Amniotic epithelial cell (primary cell): ENCODE results near the gene MFN2.
"Not testable (repeated sequence)": the region's sequence is repeated elsewhere in the genome, so short reads cannot be mapped to it uniquely, and the experiment has no call there.

Experiments
- DNase-seq: peaks from one replicate; pipeline ENCODE4 v3.0.0-alpha.2; 2010; ENCODE audit warnings: low read depth

The MFN2 gene

DNA sequence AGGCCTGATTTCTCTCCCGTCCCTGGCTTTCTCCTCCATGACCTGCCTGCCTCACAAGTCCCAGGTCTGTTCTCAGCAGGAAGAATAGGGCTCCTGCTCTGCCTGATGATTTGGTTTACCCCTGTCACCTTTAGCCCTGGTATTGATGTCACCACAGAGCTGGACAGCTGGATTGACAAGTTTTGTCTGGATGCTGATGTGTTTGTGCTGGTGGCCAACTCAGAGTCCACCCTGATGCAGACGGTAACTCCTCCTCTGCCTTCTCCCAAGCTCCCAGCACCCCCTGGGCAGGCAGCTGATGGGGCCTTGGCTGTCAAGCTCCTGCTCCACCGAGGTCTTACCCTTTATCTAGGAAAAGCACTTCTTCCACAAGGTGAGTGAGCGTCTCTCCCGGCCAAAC, 18.4 kb downstream of the MFN2 start:
- DNase-seq = no peak

GRCh38 chr1:11999236-11999635, 19.0 kb downstream of the MFN2 start:
- DNase-seq = no peak

DNA sequence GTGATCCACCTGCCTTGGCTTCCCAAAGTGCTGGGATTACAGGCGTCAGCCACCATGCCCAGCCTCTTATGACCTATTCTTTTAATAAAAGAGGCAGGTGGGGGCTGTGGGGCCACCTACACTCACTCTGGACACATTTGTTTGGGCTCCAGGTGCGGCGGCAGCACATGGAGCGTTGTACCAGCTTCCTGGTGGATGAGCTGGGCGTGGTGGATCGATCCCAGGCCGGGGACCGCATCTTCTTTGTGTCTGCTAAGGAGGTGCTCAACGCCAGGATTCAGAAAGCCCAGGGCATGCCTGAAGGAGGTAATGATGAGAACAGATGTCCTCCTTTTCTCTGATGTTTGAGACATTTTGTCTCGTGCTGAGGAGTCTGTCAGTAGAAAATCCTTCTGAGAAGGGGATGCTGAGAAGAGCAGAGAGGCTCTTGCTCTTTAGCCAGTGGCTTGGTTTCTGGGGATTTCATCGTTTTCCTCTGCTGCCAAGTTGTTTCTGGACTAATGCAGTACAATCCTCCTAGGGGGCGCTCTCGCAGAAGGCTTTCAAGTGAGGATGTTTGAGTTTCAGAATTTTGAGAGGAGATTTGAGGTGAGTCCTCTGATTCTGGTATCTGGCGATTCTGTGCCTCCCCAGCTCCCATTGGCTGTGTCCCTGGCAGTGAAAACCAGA, 21.1 kb downstream of the MFN2 start:
- peak; percentile 54 for DNase-seq

DNA sequence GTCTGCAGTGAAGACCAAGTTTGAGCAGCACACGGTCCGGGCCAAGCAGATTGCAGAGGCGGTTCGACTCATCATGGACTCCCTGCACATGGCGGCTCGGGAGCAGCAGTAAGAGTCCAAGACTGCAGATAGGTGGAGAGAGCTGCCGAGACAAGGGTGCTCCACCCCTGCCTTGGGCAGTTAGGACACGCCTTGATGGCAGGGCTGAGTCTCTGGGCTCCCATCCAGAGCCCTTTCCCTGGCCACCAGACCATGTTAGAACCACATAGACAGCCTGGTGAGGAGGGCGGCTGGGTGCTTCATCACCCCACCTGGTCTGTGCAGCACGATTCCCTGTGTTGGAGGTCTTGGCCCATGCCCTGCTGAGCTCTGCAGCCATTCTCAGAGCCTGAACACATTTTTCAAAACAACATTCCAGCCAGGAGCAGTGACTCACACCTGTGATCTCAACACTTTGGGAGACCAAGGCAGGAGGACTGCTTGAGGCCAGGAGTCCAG, 21.8 kb downstream of the MFN2 start:
- DNase-seq = peak; percentile 30

DNA sequence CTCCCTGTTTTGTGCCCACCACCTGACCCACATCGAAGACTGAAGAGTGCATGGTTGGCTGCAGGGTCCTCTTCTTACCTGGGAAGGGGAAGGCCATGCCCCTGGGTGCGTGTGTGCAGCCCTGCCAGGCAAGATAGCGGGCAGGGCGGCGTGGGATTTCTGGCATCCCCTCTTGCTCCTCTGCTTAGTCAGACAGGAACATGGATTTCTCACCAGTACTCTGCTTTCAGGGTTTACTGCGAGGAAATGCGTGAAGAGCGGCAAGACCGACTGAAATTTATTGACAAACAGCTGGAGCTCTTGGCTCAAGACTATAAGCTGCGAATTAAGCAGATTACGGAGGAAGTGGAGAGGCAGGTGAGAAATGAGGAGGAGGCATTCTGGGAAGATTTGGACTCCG, 23.5 kb downstream of the MFN2 start:
- no peak for DNase-seq

DNA sequence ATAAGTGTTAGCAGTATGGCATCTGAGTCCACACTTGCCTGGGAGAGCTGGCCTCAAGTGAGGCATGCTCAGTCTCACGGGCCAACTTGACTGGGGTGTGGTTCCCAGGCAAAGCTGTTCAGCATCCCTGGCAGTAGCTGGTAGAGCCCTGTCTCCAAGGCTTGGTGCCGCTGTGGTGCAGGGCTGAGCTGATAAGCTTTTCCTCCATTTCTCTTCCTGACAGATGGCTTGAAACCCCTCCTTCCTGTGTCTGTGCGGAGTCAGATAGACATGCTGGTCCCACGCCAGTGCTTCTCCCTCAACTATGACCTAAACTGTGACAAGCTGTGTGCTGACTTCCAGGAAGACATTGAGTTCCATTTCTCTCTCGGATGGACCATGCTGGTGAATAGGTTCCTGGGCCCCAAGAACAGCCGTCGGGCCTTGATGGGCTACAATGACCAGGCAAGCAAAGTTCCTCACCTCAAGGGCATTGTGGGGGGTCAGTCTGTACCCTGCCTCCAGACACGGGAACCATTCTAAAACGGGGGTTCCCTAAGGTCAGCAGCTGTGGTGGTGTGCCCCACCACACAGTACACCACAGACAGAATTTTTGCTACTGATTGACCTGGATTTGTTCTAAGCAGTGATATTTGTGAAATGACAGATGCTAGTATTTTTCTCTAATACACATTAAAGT, 25.4 kb downstream of the MFN2 start:
- DNase-seq = no peak

DNA sequence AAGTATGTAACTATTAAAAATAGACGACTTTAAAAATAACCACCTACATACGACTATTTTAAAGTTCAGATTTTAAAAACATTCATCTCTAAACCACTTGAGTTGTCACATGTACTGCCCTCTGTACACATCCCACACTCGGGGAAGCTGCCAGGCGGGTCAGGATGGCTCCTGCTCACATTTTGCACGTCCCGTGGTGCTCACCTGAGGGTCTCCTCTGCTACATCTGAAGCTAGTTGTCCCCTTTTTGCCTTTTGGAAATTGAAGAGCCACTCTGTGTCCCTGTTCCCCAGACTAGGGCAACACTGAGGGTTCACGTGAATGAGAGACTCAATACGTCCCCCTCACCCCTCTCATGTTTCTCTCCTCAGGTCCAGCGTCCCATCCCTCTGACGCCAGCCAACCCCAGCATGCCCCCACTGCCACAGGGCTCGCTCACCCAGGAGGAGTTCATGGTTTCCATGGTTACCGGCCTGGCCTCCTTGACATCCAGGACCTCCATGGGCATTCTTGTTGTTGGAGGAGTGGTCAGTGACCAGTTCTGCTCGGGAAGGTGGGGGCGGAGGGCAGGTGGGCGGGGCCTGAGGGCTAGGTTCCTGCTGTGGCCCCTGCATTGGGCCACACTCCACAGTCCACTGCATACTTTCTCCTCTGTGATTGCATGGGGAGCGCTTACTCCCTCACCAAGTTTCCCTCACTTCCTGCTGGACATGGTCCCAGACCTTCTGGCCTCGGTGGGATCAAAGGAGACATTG, 26.1 kb downstream of the MFN2 start:
- no peak for DNase-seq

DNA sequence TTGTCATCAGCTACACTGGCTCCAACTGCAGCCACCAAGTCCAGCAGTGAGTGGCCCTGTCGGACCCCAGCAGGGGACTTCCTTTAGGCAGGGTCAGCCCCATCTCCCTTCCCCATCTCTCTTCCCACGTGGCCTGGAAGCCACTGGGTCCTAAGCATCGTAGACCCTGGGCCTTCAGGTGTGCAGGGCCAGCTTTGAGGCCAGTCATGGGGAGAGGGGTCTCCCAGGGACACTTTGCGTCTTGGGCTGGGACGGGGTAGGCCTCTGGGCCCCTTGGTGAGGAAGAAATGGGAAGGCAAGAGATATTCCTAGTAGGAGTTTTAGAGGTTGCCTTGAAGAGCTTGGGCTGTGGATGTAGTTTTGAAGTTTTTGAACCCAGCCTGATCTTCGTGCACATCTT, 27.0 kb downstream of the MFN2 start:
- no peak for DNase-seq

GRCh38 chr1:12008355-12008754, 28.1 kb downstream of the MFN2 start:
- not testable (repeated sequence) for DNase-seq

DNA sequence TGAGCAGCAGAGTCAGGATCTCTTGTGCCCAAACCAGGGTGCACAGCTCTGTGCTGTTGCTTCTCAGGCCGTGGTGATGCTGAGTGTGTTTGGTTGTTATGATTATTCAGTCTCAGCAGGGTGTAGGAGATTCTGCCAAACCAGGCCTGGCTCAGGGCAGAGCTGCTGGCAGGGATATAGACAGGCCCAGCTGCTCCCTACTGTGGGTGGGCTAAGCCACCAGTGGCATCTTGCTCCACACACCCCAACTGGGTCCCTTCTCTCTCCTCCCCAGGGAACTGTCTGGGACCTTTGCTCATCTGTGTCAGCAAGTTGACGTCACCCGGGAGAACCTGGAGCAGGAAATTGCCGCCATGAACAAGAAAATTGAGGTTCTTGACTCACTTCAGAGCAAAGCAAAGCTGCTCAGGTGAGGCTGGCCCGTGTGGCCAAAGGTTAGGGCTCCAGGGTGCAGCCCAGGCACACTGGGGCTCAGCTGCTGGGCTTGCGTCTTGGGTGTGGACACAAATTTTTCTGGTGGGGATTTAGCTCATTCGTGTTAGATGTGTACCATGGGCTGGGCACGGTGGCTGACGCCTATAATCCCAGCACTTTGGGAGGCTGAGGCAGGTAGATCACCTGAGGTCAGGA, 29.2 kb downstream of the MFN2 start:
- no peak for DNase-seq

GRCh38 chr1:12010746-12011570, 30.7 kb downstream of the MFN2 start:
- DNase-seq = peak; percentile 86

GRCh38 chr1:12011998-12012397, 31.8 kb downstream of the MFN2 start:
- no peak for DNase-seq

- DNase-seq = no peak
These were observed 32.5 kb downstream of the MFN2 start for GRCh38 chr1:12012560-12013316.

DNA sequence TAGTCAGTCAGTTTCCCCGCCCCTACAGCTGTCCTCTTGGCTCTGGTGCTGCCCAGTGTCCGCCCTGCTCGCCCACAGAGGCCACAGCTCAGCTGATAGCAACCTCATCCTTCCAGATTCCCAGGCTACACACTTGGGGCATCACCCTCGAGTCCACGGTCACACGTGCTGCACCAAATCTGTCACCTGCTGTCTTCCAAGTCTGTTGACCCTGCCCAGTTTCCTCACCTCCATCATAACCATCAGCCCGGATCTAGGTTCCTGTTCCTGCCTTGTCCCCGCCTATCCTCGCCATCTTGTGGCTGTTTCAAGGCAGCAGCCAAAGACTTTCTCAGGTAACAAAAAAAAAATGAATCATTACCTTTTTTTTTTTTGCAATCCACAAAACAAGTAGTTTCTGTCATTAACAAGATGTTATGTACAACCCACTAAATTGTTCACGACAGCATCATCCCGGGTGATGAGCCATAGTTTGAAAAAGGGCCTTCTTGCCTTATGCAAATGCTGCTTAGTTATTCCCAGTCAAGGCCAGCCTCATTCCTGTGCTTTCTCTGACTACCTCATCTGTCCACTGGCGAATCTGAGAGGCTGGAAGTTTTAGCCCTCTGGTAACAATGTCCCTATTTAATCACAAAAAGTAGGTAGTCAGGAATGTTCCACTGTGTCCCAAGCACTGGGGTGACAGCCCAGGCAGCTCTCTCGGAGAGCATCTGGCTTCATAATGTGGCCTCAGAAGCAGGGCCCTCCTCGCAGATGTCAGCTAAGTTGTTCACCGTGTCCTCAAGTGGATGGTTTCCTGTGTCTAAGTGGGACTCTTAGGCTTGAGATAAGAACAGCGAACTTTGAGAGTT, 34.1 kb downstream of the MFN2 start:
- DNase-seq = peak; percentile 78

DNA sequence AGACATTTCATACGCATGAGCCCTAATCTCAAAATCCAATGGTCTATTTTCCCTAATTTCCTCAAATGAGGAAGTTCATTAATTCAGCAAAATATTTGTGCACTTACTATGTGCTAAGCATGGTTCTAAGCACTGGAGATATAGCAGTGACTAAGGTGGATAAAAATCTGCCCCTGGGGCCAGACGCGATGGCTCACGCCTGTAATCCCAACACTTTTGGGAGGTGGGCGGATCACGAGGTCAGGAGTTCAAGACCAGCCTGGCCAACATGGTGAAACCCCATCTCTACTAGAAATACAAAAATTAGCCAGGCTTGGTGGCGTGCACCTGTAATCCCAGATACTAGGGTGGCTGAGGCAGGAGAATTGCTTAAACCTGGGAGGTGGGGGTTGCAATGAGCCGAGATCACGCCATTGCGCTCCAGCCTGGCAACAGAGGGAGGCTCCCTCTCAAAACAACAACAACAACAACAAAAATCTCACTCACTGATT, 34.8 kb downstream of the MFN2 start:
- peak; percentile 63 for DNase-seq

- no peak for DNase-seq
These were observed 35.3 kb downstream of the MFN2 start for GRCh38 chr1:12015499-12015898.

DNA sequence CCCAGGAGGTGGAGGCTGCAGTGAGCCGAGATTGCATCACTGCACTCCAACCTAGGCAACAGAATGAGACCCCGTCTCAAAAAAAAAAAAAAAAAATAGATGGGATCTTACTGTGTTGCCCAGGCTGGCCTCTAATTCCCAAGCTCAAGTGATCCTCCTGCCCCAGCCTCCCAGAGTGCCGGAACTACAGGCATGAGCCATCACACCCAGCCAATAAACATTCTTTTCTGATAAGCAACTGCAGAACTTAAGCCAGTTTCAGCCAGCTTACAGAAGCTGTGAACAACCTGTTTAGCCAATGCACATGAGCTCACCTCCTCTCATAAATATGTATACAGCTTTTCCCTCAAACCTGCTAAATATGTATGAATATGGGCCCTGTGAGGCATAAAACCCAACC, 35.9 kb downstream of the MFN2 start:
- no peak for DNase-seq

DNA sequence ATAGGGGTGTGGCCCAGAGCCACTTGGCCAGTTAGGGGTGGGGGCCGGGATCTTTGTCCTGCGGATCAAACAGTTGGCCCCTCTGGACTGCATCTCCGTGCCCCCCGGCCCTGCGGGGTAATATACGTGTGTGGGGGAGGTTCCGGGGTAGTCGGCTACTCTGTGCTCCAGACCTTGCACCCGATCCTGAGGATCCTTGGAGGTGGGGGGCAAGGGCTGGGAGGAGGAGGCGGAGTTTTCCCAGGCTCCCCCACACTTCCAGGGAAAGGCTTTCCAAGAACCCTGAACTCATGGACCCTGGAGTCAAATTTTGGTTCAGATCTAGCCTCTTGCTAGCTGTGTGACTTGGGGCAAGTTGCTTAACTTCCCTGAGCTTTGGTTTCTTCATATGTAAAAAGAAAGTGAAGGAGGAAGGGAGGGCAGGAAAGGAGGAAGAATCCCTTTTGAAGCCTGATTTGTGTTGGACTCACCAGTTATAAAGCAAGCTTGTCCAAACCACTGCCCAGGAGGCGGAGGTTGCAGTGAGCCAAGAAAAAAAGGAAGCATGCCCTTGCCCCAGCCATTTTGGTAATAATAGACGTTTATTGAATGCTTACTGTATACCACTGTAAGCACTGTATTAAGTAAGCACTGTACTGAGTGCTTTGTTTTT, 39.7 kb downstream of the MFN2 start:
- no peak for DNase-seq

- no peak for DNase-seq
These were observed 41.4 kb downstream of the MFN2 start for GRCh38 chr1:12021616-12022015.
